ENCODE data around the gene DCAF8.

DNA sequence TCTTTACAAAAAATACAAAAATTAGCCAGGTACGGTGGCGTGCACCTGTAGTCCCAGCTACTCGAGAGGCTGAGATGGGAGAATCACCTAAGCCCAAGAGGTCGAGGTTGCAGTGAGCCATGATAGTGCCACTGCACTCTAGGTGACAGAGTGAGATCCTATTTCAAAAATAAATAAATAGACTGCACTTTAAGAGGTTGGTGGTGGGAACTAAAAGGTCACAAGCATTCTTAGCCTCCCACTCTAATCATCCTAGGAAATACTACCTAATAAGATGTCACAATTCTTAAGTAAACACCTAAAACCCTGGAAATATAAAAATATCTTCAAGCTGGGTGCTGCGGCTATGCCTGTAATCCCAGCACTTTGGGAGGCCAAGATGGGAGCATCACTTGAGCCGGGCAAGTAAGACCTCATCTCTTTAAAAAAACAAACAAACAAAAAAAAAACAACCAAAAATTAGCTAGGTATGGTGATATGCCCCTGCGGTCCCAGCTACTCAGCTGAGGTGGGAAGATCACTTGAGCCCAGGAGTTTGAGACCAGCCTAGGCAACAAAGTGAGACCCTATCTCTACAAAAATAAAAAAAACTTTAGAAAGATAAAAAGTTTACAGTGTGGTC is 4.1 kb downstream of the DCAF8 start:
- no peak for TF ChIP-seq ZNF416 (CRISPR knock-in tag; IDR thresholded peaks at IDR 0.05)
- TF ChIP-seq, protein P1, sequence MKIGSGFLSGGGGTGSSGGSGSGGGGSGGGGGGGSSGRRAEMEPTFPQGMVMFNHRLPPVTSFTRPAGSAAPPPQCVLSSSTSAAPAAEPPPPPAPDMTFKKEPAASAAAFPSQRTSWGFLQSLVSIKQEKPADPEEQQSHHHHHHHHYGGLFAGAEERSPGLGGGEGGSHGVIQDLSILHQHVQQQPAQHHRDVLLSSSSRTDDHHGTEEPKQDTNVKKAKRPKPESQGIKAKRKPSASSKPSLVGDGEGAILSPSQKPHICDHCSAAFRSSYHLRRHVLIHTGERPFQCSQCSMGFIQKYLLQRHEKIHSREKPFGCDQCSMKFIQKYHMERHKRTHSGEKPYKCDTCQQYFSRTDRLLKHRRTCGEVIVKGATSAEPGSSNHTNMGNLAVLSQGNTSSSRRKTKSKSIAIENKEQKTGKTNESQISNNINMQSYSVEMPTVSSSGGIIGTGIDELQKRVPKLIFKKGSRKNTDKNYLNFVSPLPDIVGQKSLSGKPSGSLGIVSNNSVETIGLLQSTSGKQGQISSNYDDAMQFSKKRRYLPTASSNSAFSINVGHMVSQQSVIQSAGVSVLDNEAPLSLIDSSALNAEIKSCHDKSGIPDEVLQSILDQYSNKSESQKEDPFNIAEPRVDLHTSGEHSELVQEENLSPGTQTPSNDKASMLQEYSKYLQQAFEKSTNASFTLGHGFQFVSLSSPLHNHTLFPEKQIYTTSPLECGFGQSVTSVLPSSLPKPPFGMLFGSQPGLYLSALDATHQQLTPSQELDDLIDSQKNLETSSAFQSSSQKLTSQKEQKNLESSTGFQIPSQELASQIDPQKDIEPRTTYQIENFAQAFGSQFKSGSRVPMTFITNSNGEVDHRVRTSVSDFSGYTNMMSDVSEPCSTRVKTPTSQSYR (CRISPR knock-in tag; IDR thresholded peaks at IDR 0.05): no peak
- TF ChIP-seq, protein P2, sequence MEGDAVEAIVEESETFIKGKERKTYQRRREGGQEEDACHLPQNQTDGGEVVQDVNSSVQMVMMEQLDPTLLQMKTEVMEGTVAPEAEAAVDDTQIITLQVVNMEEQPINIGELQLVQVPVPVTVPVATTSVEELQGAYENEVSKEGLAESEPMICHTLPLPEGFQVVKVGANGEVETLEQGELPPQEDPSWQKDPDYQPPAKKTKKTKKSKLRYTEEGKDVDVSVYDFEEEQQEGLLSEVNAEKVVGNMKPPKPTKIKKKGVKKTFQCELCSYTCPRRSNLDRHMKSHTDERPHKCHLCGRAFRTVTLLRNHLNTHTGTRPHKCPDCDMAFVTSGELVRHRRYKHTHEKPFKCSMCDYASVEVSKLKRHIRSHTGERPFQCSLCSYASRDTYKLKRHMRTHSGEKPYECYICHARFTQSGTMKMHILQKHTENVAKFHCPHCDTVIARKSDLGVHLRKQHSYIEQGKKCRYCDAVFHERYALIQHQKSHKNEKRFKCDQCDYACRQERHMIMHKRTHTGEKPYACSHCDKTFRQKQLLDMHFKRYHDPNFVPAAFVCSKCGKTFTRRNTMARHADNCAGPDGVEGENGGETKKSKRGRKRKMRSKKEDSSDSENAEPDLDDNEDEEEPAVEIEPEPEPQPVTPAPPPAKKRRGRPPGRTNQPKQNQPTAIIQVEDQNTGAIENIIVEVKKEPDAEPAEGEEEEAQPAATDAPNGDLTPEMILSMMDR (IDR thresholded peaks at IDR 0.05): no peak

All from WTC11 (cell line).